Large intestine (tissue), 3 donors: Measurements from ENCODE around the gene EHMT2. TPM values are rescaled to one million over a fixed set of nuclear protein-coding genes. Genes with fewer than 3 reads are reported as not detected.
A peak's percentile ranks its signal among the peaks of the same experiment; 100 is the strongest.
"Not testable (repeated sequence)": the region's sequence is repeated elsewhere in the genome, so short reads cannot be mapped to it uniquely, and the experiment has no call there.

ENCODE experiments used
- DNase-seq, 2 donors: peaks; one replicate each; pipeline versions ENCODE4 v3.0.0 to v3.0.0-alpha.2; 2013
- H3K27ac ChIP-seq: one replicate; pipeline ENCODE4 v1.5.1; 2013; ENCODE audit warnings: low read length
- H3K27me3 ChIP-seq: 2 replicates; pipeline ENCODE4 v1.6.1; 2013; ENCODE audit warnings: low read length; ENCODE audit not compliant: control insufficient read depth, insufficient read depth
- H3K36me3 ChIP-seq: 2 replicates; pipeline ENCODE4 v1.6.1; 2013; ENCODE audit warnings: low read length; ENCODE audit not compliant: control insufficient read depth, insufficient read depth
- H3K4me1 ChIP-seq: one replicate; pipeline ENCODE4 v1.6.1; 2013; ENCODE audit warnings: low read length; ENCODE audit not compliant: control insufficient read depth, insufficient read depth
- H3K4me3 ChIP-seq: one replicate; pipeline ENCODE4 v1.5.1; 2013; ENCODE audit warnings: low read length
- H3K9me3 ChIP-seq: one replicate; pipeline ENCODE4 v1.6.1; 2013; ENCODE audit warnings: mild to moderate bottlenecking, low read depth, low read length, moderate library complexity; ENCODE audit not compliant: control insufficient read depth
- WGBS: methylation state at CpG from one replicate; pipeline ENCODE4 v1.1.5; 2013; ENCODE audit warnings: low lambda C conversion rate; ENCODE audit not compliant: insufficient coverage; 5-methylcytosine and 5-hydroxymethylcytosine counted together
- polyA plus RNA-seq: library from polyadenylated mRNA; unstranded; fragments of 120-200 nt; gene quantifications from one replicate; pipeline ENCODE4 v1.2.1, GENCODE V29; 2013

Gene EHMT2
- polyA plus RNA-seq, 1 donor, result 50.5 TPM

DNA sequence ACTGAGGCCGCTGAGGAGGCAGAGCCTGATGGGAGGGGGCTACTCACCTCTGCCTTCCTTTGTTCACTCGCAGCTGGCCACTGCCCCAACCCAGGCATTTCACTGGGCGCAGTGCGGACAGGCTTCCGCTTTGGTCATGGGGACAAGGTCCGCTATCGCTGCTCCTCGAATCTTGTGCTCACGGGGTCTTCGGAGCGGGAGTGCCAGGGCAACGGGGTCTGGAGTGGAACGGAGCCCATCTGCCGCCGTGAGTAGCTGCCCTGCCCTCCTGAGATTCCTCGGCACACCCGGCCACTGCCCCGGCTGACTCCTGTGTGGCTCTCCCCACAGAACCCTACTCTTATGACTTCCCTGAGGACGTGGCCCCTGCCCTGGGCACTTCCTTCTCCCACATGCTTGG is 36.0 kb upstream of the EHMT2 start:
- peaks cover 6% of the 10 kb centered on the region for H3K4me1 ChIP-seq
- no peak overlapping the region for H3K27ac ChIP-seq
- no peaks in the 10 kb centered on the region for H3K9me3 ChIP-seq
- H3K4me3 ChIP-seq, result no peak overlapping the region
- H3K36me3 ChIP-seq, result no peaks in the 10 kb centered on the region
- no CpG with 5 or more reads among the region's 19 CpGs for WGBS
- no peaks in the 10 kb centered on the region for H3K27me3 ChIP-seq
- no peak for DNase-seq

DNA sequence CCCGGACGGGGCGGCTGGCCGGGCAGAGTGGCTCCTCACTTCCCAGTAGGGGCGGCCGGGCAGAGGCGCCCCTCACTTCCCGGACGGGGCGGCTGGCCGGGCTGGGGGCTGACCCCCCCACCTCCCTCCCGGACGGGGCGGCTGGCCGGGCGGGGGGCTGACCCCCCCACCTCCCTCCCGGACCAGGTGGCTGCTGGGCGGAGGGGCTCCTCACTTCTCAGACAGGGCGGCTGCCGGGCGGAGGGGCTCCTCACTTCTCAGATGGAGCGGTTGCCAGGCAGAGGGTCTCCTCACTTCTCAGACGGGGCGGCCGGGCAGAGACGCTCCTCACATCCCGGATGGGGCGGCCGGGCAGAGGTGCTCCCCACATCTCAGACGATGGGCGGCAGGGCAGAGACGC is 34.6 kb upstream of the EHMT2 start:
- H3K27ac ChIP-seq, DNase-seq, H3K27me3 ChIP-seq, H3K36me3 ChIP-seq, H3K9me3 ChIP-seq, H3K4me3 ChIP-seq: not testable (repeated sequence)
- WGBS, result no CpG with 5 or more reads among the region's 32 CpGs
- peaks cover 15% of the 10 kb centered on the region for H3K4me1 ChIP-seq

- peaks cover 14% of the 10 kb centered on the region for H3K4me1 ChIP-seq
These were observed 33.5 kb upstream of the EHMT2 start for GRCh38 chr6:31930962-31931361.

GRCh38 chr6:31928672-31928939 is 31.1 kb upstream of the EHMT2 start:
- Histone ChIP-seq H3K27ac (no peak overlapping the region), H3K4me3 (no peak overlapping the region), H3K27me3 (no peaks in the 10 kb centered on the region), H3K9me3 (no peaks in the 10 kb centered on the region), H3K36me3 (no peaks in the 10 kb centered on the region), H3K4me1 (peaks cover 9% of the 10 kb centered on the region)
- no peak for DNase-seq
- no CpG with 5 or more reads among the region's 9 CpGs for WGBS

More at GRCh38 chr6:31930962-31931361, 33.5 kb upstream of the EHMT2 start:
- Histone ChIP-seq H3K27ac (no peak overlapping the region), H3K4me3 (no peak overlapping the region), H3K9me3 (no peaks in the 10 kb centered on the region), H3K27me3 (no peaks in the 10 kb centered on the region), H3K36me3 (no peaks in the 10 kb centered on the region)
- no peak for DNase-seq
- no CpG with 5 or more reads among the region's 1 CpG for WGBS

GRCh38 chr6:31927863-31928671 is 30.6 kb upstream of the EHMT2 start:
- H3K27ac ChIP-seq, result peak overlapping the region; percentile 37
- H3K36me3 ChIP-seq, result no peaks in the 10 kb centered on the region
- no peak for DNase-seq
- peaks cover 9% of the 10 kb centered on the region for H3K4me1 ChIP-seq
- peak overlapping the region; percentile 30 for H3K4me3 ChIP-seq
- no peaks in the 10 kb centered on the region for H3K9me3 ChIP-seq
- no peaks in the 10 kb centered on the region for H3K27me3 ChIP-seq
- no CpG with 5 or more reads among the region's 11 CpGs for WGBS

- H3K27ac ChIP-seq, result peak within 1 kb of the TSS; percentile 37
- H3K4me3 ChIP-seq, result peak within 1 kb of the TSS; percentile 30
- no peaks in the 10 kb centered on the region for H3K27me3 ChIP-seq
- WGBS, result no CpG with 5 or more reads among the region's 11 CpGs
- H3K4me1 ChIP-seq, result peaks cover 9% of the 10 kb centered on the region
- H3K36me3 ChIP-seq, result no peaks in the 10 kb centered on the region
- DNase-seq, result peak in 1 of 2 donors; percentile 47
- no peaks in the 10 kb centered on the region for H3K9me3 ChIP-seq
These were observed 29.9 kb upstream of the EHMT2 start, which contains the start of gene C2 for GRCh38 chr6:31927242-31927862. TSS of gene C2 (plus strand) at chr6:31927717. CDS start at chr6:31927753, 36 bp downstream.

DNA sequence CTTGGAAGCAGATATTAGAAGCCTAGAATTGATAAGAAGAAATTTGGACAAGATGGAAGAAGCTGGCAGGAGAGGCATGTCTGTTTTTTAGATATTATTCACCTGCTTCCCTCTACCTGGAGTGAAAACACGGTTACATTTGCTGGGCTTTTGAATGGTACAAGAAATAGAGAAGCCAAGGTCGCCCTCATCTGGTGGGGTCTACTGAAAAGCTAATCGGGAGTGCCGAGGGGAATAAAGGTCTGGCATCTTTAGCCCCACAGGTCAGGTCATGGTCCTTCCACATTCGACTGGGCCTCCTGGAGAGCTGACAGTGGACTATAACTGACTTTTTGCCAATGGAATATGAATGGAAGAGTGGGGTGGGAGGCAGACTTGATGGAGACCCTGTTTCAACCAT is 25.4 kb upstream of the EHMT2 start:
- no peak for DNase-seq

DNA sequence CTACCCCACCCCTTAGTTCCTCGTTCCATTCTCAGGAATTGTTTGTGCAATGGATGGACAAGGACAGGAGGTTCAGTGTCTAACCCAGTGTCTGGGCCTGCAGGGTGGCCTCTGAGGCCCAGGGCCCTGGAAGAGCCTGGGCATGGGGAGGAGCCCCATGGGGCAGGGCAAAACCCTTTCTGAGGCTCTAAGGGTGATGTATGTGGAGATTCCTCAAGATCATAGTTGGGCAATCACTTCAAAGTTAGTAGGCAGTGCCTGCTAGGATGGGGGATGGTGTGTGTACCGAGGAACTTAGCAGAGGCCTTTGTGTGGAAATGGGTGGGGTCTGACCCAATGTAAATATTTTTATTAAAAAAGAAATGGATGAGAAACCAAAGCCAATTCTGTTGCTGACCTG is 23.3 kb upstream of the EHMT2 start:
- Histone ChIP-seq H3K36me3 (no peaks in the 10 kb centered on the region), H3K27me3 (no peaks in the 10 kb centered on the region), H3K27ac (no peak overlapping the region), H3K4me1 (no peaks in the 10 kb centered on the region), H3K4me3 (no peak overlapping the region), H3K9me3 (no peaks in the 10 kb centered on the region)
- no CpG with 5 or more reads among the region's 2 CpGs for WGBS
- peak in 1 of 2 donors; percentile 27 for DNase-seq

More for the DNA sequence above, 25.4 kb upstream of the EHMT2 start:
- no peaks in the 10 kb centered on the region for H3K27me3 ChIP-seq
- peaks cover 9% of the 10 kb centered on the region for H3K4me1 ChIP-seq
- no peaks in the 10 kb centered on the region for H3K36me3 ChIP-seq
- no CpG with 5 or more reads among the region's 5 CpGs for WGBS
- no peak overlapping the region for H3K27ac ChIP-seq
- no peaks in the 10 kb centered on the region for H3K9me3 ChIP-seq
- H3K4me3 ChIP-seq, result no peak overlapping the region

GRCh38 chr6:31919624-31920303 is 22.3 kb upstream of the EHMT2 start:
- WGBS, result no CpG with 5 or more reads among the region's 6 CpGs
- Histone ChIP-seq H3K27me3 (no peaks in the 10 kb centered on the region), H3K36me3 (no peaks in the 10 kb centered on the region), H3K4me3 (no peak overlapping the region), H3K27ac (no peak overlapping the region), H3K4me1 (no peaks in the 10 kb centered on the region), H3K9me3 (no peaks in the 10 kb centered on the region)
- DNase-seq, result no peak

DNA sequence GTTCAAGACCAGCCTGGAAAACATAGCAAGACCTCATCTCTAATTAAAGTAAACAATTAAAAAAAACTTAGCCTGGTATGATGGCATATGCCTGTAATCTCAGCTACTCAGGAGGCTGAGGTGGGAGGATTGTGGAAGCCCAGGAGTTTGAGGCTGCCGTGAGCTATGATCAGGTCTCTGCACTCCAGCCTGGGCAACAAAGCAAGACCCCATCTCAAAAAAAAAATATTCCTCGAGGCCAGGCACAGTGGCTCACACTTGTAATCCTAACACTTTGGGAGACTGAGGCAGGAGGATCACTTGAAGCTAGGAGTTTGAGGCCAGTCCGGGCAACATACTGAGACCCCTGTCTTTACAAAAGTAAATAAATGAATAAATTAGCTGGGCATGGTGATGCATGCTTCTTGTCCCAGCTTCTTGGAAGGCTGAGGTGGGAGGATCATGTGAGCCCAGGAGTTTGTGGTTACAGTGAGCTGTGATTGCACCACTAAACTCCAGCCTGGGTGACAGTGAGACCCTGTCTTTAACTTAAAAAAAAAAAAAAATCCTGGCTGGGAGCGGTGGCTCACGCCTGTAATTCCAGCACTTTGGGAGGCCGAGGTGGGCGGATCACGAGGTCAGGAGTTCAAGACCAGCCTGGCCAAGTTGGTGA is 20.7 kb upstream of the EHMT2 start:
- no peak overlapping the region for H3K4me3 ChIP-seq
- no CpG with 5 or more reads among the region's 8 CpGs for WGBS
- no peaks in the 10 kb centered on the region for H3K27me3 ChIP-seq
- H3K4me1 ChIP-seq, result no peaks in the 10 kb centered on the region
- H3K9me3 ChIP-seq, result no peaks in the 10 kb centered on the region
- no peaks in the 10 kb centered on the region for H3K36me3 ChIP-seq
- no peak overlapping the region for H3K27ac ChIP-seq
- no peak for DNase-seq
